ENCODE results near the gene SLC4A2.

The SLC4A2 gene

DNA sequence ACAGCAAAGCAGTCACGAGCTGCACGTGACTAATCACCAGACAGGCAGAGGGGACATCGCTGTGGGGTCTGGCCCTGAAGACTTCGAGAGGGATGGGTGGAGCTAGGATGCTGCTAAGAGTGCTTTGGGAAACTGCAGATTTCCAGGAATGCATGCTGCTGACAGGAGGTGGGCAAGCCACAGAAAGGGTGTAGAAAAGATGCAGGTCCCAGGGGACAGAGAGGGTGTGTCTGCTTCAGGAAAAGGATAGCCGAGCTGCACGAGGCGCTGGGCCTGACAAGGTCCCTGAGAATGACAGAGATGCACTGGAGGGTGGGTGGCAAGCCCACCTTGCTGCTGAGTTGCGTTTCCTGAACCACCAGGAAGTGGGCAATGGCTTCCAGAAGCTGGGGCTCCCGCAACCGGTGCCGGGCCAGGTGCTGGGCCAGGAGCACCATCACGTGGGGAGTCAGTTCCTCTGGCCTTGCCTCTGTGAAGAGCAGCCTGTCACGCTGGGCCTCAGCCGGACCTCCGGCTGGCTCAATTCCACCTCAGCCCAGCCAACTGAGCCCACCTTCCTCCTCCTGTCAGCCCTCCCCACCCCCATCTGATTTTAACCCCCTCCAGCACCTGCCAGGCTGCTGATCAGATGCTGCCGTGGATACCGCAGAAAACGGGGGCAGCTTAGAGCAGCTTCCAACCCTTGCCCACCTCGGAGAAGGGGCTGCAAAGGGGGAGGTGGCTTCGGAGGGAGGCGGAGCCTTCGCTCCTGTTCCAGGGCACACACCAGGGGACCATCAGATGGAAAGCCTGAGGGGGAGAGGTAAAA lies 19.0 kb downstream of the SLC4A2 start:
- in situ Hi-C loops (cut with MboI; ENCODE audit: low sequenced_read_pairs) = no loop called here

DNA sequence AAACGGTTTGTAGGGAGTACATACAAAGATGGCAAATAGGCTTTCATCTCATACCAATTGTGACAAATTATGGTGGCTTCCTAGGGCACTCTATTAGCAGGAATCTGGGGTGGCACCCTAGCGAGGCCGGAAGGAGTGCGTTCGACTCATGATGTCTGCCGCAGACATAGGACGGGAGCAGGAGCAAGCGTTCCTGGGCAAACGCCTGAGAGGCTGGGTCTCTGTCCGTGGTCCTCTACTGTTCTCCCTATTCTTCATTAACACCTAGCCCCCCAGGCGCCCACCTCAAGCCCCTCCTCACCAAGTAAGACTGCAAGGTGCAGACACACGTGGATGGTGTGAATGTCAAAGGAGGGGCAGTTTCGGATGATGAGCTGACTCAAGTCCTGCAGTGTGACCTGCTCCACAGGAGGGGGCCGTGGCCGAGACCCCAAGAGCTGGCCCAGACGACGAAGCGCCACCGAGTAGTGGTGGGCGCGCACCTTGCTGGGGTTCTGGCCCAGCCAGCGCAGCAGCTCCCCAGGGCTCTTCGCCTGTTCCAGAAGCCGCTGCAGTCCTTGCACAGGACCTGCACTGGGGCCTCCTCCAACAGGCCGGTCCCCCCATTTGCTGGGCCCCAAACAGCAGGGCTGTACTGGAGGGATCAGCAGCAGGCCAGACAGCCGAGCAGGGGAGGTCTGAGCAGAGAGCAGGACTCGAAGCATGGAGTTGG lies 20.0 kb downstream of the SLC4A2 start:
- in situ Hi-C loops (cut with MboI; ENCODE audit: low sequenced_read_pairs) = no loop called here

- in situ Hi-C loops (cut with MboI; ENCODE audit: low sequenced_read_pairs) = no loop called here
Measured at GRCh38 chr7:151080067-151080521, 20.7 kb downstream of the SLC4A2 start.

DNA sequence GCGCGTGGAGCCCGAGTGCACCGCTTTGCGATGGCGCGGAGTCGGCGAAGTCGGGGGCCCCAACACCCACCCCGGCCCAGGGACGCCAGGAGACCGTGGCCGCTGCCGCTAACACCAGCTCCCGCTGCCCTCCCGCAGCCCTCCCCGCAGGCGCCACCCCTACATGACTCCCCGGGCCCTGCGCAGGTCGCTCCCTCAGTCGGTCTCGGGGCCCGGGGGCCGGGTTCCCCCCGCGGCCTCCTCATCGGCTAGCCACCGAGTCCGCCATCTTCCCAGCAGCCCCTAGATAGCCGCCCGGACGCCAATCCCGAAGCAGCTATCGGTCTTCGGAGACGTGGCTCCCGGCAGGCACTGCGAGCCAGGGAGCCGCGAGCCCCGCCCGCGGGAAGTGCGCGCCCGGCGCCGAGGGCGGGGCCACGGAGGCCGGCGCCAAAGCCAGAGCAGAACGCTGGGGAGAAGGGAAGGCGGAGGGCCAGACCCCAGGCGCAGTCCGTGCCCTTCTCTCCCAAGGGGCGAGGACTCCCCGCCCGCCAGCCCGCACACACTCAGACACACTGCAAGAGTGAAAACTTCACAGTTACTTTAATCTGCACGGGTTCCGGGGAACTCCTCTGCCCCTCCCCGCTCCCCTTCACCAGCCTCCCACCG lies 21.3 kb downstream of the SLC4A2 start, which contains the start of gene FASTK:
Gene FASTK, minus strand, starts transcription at position 288 of the 648 bp plus-strand sequence. Its CDS starts 43 bp downstream, at position 245.
- in situ Hi-C loops (cut with MboI; ENCODE audit: low sequenced_read_pairs) = no loop called here

DNA sequence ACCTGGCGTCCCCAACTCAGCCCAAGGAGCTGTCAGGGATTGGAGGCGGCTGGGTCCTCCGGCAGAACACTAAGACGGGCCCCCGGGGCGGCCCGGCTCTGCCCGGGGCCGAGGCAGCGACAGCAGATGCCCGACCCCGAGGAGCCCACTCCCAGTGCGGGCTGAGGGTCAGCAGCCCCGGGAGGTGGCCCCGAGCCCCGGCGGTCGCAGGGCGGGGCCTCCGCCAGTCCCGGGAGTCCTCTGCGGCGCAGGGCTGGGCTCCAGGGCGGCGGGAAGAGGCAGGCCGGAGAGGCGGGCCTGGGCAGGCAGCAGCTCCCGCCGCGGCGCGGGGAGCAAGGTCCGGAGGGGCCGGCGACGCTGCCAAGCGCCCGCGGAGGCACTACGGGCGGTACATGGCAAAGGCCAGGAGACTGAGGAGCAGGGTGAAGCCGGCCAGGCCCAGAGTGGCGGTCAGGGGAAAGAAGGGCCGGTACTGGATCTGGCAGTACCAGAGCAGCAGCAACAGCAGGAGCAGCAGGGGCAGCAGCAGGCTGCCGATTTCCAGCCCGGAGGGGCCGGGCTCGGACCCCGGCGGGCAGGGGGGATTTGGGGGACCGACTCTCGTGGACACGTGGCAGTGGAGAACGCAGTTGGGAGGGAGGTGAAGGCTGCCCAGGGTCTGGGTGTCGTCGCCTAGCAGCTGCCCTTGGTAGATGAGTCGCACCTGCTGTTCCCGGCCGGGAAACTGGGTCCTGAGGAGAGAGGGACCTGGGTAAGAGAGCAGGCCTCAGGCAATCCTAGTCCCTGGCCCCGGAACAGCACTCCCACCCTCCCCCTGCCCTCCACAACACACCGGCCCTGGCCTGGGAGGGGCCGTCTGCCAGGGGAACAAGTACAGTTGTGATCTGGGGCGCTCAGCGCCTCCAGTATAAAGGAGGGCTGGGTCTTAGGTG lies 22.0 kb downstream of the SLC4A2 start:
- in situ Hi-C loops (cut with MboI; ENCODE audit: low sequenced_read_pairs) = no loop called here

DNA sequence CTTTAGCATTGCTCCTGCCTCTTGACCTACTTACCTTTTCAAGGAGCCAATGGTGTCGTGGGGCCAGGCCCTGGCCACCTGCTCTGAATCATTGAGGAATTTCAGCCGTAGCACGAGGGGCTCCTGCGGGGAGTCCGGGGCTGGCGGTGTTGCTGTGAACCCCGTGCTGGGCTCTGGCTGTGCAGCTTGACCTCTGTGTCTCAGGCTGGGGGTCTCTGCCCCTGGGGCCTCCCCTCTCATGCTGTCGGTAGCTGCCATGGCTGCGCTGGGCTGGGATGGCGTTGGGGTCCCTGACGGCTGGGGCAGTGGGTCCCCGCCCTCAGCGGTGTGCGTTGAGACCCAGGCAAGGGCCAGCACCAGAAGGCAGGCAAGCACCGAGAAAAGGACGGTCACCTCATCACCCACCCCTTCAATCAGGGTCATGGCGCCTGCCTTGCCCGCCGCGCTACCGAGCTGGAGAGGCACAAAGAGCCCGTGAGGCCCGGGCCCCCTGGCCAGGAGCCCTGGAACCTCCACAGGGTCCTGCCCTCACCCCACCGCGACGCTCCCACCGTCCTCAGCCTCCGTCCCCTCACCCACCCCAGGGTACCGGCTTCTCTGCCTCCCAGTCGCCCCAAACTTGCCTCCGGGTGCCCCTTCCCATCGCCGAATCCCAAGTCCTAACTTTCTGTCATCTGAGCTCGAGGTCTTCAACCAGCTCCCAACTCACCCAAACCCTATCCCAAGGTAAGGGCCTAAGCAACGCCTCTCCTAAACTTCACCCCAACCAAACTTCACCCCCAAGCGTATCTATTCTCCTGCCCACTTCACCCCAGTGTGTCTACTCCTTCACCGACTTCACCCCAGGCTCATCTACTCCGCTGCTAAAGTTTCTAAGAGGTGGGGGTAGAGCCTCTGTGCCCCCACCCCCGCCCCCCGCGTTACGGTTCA lies 23.0 kb downstream of the SLC4A2 start:
- in situ Hi-C loops (cut with MboI; ENCODE audit: low sequenced_read_pairs) = no loop called here

DNA sequence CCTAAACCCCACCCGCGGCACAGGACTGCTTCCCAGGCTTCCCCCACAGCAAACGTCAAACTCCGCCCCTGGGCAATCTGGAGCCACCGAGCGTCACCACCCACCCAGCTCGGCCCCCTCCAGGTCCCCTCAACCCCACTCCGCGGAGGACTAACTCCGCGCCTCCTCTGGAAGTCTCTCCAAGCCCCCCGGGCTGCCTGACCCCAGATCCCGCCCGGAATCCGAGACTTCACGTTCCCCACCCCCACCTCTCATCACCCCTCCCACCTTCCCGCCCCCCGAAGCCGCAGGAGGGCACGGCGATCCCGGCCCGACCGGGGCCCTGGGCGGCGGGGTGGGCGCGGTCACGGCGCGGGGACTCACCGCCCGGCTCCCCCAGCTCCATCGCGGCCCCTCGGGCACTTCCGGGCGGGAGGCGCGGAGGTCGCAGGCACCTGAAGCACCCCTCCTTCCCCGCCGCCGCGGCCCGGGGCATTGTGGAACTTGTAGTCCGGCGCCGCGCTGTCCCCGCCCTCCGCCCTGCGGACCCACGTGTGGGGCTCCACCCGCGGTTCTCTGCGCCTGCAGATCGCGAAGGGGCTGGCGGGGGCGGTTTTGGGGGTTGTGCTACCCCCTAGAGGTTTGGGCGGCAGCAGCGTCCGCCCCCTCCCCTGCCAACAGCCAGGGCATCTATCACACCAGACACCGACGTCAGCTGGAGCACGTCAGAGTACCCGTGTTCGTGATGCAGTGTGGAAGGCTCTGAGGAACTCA lies 23.9 kb downstream of the SLC4A2 start, which contains the start of gene TMUB1:
Gene TMUB1, minus strand, starts transcription at position 423 of the 753 bp plus-strand sequence. CDS start 930 bp downstream, outside the sequence.
- in situ Hi-C loops (cut with MboI; ENCODE audit: low sequenced_read_pairs) = no loop called here

DNA sequence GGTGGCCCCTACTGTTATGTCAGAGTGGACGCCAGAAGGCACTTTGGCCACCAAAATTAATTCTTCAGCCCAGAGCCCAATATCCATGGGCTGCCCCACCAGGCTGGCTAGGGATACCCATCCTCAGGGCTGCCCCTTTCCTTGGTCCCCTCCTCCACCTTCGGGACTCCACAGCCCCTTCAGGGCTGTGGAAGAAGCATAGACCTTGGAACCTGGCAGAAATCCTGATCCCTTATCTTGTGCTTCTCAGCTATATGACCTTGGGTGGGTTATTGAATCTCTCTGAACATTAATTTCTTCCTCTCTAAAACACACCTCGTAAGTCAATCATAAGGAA lies 24.4 kb downstream of the SLC4A2 start:
- in situ Hi-C loops (cut with MboI; ENCODE audit: low sequenced_read_pairs) = no loop called here

GRCh38 chr7:151085329-151085690 lies 25.9 kb downstream of the SLC4A2 start:
- in situ Hi-C loops (cut with MboI; ENCODE audit: low sequenced_read_pairs) = no loop called here

- in situ Hi-C loops (cut with MboI; ENCODE audit: low sequenced_read_pairs) = no loop called here
Measured at GRCh38 chr7:151085691-151086620, 26.6 kb downstream of the SLC4A2 start, which contains the start of gene AGAP3. Gene AGAP3, plus strand, starts transcription at chr7:151086475. Its CDS starts 267 bp downstream, at chr7:151086742.

DNA sequence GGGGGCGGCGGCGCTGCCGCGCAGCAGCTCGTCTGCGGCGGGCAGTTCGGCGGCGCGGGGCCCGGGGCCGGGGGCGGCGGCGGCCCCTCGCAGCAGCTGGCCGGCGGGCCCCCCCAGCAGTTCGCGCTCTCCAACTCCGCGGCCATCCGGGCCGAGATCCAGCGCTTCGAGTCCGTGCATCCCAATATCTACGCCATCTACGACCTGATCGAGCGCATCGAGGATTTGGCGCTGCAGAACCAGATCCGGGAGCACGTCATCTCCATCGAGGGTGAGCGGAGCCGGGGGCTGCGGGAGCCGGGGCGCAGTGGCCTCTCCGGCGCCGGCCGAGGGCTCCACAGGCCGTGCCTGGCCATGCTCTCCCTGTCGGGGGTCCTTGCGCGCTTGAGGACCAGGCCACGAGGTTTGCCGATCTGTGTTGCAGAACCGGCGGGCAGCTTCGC lies 27.4 kb downstream of the SLC4A2 start:
- in situ Hi-C loops (cut with MboI; ENCODE audit: low sequenced_read_pairs) = no loop called here

- in situ Hi-C loops (cut with MboI; ENCODE audit: low sequenced_read_pairs) = no loop called here
Measured at GRCh38 chr7:151087245-151088018, 28.0 kb downstream of the SLC4A2 start.

DNA sequence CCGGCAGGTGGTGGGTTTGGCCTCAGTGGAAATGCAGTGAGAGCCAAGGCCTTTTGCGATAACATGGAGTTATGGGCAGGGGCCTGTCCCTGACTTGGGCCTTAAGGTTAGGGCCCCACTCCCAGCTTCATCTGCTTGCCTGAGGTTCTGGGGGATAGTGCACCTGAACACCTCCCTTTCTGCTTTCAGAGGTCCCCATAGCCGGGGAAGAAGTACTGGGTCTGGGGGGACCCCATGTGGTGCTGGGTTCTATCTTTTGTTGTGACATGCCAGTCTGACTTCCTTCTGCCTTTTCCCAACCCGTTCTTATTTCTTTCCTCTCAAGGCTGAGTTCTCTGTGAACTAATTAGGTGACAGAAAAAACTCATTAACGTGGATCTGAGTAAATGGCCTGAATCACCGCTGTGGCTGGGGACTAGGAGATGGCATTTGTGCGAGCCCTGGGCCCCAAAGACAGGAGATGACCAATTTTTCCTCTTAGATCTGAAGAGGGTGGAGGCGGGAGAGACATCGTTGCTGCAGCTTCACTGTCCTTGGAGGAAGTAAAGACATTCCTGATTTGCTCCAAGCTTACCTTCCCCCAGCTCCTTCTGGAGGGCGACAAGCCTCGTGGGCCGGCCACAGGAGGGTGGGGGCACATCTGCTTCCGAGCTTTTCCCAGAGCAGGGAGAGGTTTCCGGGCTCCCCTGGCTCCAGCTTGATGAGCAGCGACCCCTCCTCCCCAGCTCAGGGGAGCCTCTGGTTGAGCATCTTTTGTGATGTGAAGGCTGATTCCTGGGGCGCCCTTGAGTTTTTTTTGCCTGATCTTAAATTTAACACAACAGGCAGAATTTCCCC lies 28.8 kb downstream of the SLC4A2 start:
- in situ Hi-C loops (cut with MboI; ENCODE audit: low sequenced_read_pairs) = no loop called here

GRCh38 chr7:151088856-151089699 lies 29.7 kb downstream of the SLC4A2 start:
- in situ Hi-C loops (cut with MboI; ENCODE audit: low sequenced_read_pairs) = no loop called here
